Measurements from ENCODE around the gene PORCN.
"Not testable (repeated sequence)": the region's sequence is repeated elsewhere in the genome, so short reads cannot be mapped to it uniquely, and the experiment has no call there.

The PORCN gene

GRCh38 chrX:48514126-48514806 lies 5.5 kb downstream of the PORCN start:
- no peak for DNase-seq

- no peak for DNase-seq
Observed at GRCh38 chrX:48514868-48515460, 6.2 kb downstream of the PORCN start.

- DNase-seq = no peak
Observed at GRCh38 chrX:48515842-48516241, 7.0 kb downstream of the PORCN start.

GRCh38 chrX:48516285-48516684 lies 7.5 kb downstream of the PORCN start:
- no peak for DNase-seq

GRCh38 chrX:48516987-48517386 lies 8.2 kb downstream of the PORCN start:
- no peak for DNase-seq

- not testable (repeated sequence) for DNase-seq
Observed at GRCh38 chrX:48519481-48519880, 10.7 kb downstream of the PORCN start.

GRCh38 chrX:48520455-48520854 lies 11.7 kb downstream of the PORCN start:
- DNase-seq = no peak

GRCh38 chrX:48520976-48521352 lies 12.2 kb downstream of the PORCN start:
- no peak for DNase-seq

- peak; percentile 71 for DNase-seq
Observed at GRCh38 chrX:48521353-48522243, 12.8 kb downstream of the PORCN start, which contains the start of gene EBP. Gene EBP, plus strand, starts transcription at chrX:48521808. Its CDS starts 1,964 bp downstream, at chrX:48523772.

- no peak for DNase-seq
Observed at GRCh38 chrX:48522291-48522690, 13.5 kb downstream of the PORCN start.

GRCh38 chrX:48523682-48524081 lies 14.9 kb downstream of the PORCN start:
- no peak for DNase-seq

GRCh38 chrX:48525853-48526252 lies 17.1 kb downstream of the PORCN start:
- not testable (repeated sequence) for DNase-seq

- no peak for DNase-seq
Observed at GRCh38 chrX:48530736-48531135, 21.9 kb downstream of the PORCN start.

GRCh38 chrX:48531358-48531959 lies 22.7 kb downstream of the PORCN start:
- no peak for DNase-seq

GRCh38 chrX:48532161-48532560 lies 23.4 kb downstream of the PORCN start:
- no peak for DNase-seq

- no peak for DNase-seq
Observed at GRCh38 chrX:48533165-48533564, 24.4 kb downstream of the PORCN start.

GRCh38 chrX:48538641-48539344 lies 30.0 kb downstream of the PORCN start:
- no peak for DNase-seq

- peak; percentile 78 for DNase-seq
Observed at GRCh38 chrX:48539345-48540027, 30.7 kb downstream of the PORCN start, which contains the start of gene TBC1D25. Gene TBC1D25, plus strand, starts transcription at chrX:48539714. Its CDS starts 84 bp downstream, at chrX:48539798.

GRCh38 chrX:48540028-48540375 lies 31.2 kb downstream of the PORCN start:
- no peak for DNase-seq

- no peak for DNase-seq
Observed at GRCh38 chrX:48540480-48540879, 31.7 kb downstream of the PORCN start.

GRCh38 chrX:48541140-48541814 lies 32.5 kb downstream of the PORCN start:
- DNase-seq = no peak

All from 8988T (cell line).